Fibroblast of mammary gland (primary cell): Measurements from ENCODE around the gene C17orf100.
"Not testable (repeated sequence)": the region's sequence is repeated elsewhere in the genome, so short reads cannot be mapped to it uniquely, and the experiment has no call there.

Source experiments
- DNase-seq: peaks from one replicate; pipeline ENCODE4 v3.0.0-alpha.2; 2010; ENCODE audit warnings: low read depth
- H3K4me3 ChIP-seq: 2 replicates; pipeline ENCODE4 v1.5.1; 2011; ENCODE audit warnings: low read depth, mild to moderate bottlenecking, low read length, moderate library complexity; ENCODE audit not compliant: control insufficient read depth
- TF ChIP-seq, protein P1 (sequence below): conservative IDR thresholded peaks from 2 replicates; pipeline ENCODE4 v1.5.1; 2011; ENCODE audit warnings: low read depth, low read length, inconsistent platforms; ENCODE audit not compliant: control insufficient read depth, insufficient read depth

Gene C17orf100

DNA sequence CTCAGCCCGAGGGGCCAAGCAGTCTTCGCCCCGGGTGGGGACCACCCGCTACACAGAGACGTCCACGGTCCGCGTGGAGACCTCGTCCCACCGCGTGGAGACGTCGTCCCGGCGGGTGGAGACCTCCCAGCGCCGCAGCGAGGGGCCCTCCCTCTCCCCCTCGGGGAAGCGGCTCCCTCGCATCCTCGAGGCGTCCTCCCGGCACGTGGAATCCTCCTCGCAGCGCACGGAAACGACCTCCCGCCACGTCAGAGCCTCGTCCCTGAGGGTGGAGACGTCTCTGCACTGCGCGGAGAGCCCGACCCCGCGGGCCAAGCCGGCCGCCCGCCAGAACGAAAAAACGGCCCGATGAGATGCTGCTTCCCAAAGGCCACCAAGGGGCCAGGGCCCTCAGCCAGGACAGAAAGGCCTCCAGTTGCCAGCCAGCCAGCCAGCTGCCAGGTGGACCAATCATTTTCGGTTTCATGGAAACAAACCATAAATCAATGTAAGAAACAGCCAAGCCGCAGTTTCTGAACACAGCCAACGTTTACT, 424 bp downstream of the C17orf100 start:
- peak overlapping the region; percentile 100 for H3K4me3 ChIP-seq
- TF ChIP-seq, protein P1, sequence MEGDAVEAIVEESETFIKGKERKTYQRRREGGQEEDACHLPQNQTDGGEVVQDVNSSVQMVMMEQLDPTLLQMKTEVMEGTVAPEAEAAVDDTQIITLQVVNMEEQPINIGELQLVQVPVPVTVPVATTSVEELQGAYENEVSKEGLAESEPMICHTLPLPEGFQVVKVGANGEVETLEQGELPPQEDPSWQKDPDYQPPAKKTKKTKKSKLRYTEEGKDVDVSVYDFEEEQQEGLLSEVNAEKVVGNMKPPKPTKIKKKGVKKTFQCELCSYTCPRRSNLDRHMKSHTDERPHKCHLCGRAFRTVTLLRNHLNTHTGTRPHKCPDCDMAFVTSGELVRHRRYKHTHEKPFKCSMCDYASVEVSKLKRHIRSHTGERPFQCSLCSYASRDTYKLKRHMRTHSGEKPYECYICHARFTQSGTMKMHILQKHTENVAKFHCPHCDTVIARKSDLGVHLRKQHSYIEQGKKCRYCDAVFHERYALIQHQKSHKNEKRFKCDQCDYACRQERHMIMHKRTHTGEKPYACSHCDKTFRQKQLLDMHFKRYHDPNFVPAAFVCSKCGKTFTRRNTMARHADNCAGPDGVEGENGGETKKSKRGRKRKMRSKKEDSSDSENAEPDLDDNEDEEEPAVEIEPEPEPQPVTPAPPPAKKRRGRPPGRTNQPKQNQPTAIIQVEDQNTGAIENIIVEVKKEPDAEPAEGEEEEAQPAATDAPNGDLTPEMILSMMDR: no peak
- peak; percentile 61 for DNase-seq

DNA sequence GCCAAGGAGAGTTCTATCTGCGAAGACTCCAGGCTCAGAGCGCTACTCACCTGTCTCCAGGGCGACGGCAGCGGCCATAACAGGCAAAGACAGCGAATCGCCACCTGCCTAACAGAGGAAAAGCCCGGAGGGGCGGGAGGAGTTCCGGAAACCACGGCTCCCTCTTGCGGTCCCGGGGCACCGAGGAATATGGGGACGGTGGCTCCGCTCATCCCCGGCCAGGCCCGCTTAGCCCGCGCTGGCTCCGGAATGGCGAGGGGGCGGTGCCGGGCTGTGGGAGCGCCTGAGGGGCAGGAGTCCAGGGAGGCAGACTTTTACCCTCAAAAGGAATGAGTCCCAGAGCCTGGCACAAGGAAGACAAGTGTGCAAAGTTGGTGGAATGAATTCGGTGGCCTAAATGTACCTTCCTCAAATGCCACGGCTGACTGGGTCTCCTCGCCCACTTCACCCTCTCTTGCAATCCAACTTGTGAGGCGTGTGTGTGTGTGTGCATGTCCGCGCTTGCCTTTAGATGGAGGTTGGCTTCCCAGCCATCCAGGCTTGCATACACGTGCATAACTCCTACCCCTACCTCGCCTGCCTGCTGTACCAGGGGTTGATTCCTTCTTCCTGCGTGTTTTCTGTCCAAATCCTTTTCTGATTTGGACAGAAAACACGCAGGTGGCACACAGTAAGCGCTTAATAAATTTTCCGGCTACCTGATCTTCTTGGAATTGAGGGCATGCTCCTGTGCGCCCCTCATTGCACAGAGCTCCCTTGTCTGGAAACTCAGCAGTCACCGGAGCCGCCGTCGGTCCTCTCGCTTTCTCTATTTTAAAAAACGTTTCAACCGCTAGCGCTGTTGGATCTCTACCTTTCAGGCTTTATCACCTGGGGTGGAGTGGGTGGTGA, 3.5 kb downstream of the C17orf100 start:
- H3K4me3 ChIP-seq: no peak overlapping the region
- no peak for DNase-seq
- TF ChIP-seq, protein P1: no peak

DNA sequence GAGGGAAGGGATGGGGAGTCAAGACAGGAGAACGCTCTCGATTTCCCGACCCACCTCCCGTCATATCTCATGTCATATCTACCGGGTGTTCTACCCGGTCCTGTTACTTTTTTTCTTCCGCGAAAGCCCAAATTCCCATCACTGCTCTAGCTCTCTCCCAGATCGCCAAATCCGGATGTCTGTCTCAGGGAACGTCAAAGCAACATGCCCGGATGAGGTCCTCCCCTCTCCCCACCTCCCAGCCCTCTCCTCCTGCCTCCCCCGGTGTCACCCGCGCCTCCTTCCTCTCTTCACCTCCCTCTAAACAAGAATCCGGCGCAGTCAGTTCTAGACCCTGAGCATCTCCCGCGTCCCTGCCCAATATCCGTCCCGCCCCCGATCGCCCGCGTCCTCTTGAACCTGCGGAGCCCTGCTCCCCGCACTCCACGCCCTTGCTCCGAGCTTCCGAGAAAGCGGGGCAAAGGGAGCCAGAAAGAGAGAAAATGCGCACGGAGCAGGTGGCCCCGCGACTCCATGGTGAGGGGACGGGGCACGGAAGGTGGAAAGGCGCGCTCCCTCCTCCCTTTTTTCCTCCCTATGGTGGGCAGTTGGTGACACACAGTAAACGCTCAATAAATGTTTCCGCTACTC, 4.3 kb downstream of the C17orf100 start:
- H3K4me3 ChIP-seq: not testable (repeated sequence)

DNA sequence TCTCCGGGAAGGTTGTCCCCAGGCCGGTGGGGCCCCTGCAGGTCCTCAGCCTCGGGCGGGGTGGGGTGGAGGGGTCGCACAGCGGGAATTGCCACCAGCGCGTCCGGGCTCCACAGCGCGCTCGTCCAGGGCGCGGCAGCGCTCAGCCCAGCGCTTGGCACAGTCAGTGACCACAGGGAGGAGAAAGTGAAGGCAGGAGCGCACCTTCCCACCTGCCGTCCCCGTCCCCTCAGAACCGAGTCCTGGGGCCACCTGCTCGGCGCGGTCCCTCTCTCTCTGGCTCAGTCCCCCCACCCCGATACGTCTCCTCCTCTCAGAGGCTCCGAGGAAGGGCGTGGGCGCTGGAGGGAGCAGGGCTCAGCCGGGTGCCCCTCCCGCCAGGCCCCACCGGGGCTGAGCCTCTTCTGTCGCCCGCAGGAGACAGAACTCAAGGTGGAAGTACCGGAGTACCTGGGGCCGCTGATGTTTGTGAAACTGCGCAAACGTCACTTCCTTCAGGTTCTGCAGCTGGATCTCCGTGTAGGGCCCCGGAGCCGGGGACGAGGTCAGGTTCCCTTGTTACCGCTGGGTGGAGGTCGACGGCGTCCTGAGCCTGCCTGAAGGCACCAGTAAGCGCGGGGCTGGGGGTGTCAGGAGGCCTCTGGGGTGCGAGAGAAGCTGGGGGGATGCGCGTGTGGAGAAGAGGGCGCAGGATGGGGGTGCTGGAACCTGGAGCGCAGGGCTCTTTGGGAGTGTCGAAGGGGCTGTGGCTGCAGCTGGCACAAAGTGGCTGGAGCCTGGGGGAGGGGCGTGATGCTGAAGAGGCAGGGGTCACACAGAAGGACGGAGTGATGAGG, 5.5 kb downstream of the C17orf100 start:
- H3K4me3 ChIP-seq, DNase-seq: not testable (repeated sequence)

More for the DNA sequence above, 4.3 kb downstream of the C17orf100 start:
- not testable (repeated sequence) for DNase-seq

DNA sequence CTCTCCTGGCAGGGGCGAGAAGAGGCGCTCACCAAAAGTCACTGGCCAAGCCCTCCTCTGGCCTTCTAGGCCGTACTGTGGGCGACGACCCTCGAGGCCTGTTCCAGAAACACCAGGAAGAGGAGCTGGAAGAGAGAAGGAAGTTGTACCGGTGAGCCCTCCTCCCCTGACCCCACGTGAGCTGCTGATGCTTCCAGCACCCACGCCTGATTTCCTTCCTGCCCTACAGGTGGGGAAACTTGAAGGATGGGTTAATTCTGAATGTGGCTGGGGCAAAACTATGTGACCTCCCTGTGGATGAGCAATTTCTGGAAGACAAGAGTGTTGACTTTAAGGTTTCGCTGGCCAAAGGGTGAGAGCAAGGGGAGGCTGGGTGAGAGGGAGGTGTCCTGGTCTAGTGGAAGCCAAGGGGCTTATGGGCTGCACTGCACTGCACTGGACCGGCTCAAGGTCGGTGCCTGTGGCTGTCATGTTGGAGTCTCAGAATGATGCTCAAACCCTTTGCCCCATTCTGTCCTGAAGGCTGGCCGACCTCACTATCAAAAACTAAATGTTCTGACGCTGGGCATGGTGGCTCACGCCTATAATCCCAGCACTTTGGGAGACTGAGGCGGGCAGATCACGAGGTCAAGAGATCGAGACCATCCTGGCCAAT, 6.2 kb downstream of the C17orf100 start:
- no peak overlapping the region for H3K4me3 ChIP-seq
- no peak for DNase-seq
- TF ChIP-seq, protein P1: no peak

DNA sequence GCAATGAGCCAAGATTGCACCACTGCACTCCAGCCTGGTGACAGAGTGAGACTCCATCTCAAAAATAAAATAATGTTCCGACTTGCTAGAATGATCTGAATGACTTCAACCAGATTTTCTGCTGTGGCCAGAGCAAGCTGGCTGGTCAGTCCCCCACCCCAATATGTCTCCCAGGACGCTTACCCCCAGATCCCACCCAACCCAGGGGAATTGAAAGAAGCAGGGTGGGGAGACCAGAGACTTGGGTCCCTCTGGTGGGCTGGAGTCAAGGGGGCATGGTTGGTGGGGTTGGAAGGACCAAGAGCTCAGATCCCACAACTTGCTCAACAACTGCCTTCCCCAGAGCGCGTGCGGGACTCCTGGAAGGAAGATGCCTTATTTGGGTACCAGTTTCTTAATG, 6.8 kb downstream of the C17orf100 start:
- not testable (repeated sequence) for DNase-seq, H3K4me3 ChIP-seq

DNA sequence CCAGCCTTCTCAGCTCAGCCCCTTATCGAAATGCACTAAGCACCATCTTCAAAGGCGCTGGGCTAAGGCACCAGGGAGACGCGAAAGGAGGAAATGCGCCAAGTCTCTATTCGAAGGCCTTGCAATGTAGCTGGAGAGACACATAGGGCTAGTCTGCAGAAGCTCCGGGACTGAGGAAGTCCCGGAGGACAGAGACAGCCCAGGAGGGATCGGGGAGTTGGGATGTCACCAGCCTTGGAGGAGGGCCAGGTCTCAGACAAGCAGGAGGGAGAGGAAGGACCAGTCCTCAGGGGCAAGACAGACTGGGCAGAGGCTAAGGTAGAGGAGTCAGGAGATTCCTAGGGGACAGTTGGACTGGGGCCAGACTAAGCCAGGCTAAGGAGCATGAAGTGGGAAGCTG, 8.5 kb downstream of the C17orf100 start:
- no peak overlapping the region for H3K4me3 ChIP-seq

More for the DNA sequence above, 8.5 kb downstream of the C17orf100 start:
- TF ChIP-seq, protein P1: no peak
- DNase-seq: no peak
